Measurements from ENCODE around the gene NBPF3. TPM values are rescaled to one million over a fixed set of nuclear protein-coding genes. Genes with fewer than 3 reads are reported as not detected.
"Not testable (repeated sequence)": the region's sequence is repeated elsewhere in the genome, so short reads cannot be mapped to it uniquely, and the experiment has no call there.

The NBPF3 gene
- total RNA-seq, 1 donor from 2014 or later: 17.5 TPM

DNA sequence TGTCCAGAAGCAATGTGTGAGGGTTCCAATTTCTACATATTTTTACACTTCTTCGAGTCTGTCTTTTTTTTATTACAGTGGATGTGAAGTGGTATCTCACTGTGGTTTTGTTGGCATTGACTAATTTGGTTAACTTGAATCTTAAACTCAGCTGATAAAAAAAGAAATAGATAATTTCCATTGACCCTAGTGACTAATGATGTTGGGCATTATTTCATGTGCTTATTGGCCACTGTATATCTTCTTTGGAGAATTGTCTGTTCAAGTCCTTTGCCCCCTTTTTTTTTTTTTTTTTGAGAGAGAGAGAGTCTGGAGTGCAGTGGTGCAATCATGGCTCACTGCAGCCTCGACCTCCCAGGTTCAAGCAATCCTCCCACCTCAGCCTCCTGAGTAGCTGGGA is 33.3 kb upstream of the NBPF3 start:
- TF ChIP-seq, protein P1, sequence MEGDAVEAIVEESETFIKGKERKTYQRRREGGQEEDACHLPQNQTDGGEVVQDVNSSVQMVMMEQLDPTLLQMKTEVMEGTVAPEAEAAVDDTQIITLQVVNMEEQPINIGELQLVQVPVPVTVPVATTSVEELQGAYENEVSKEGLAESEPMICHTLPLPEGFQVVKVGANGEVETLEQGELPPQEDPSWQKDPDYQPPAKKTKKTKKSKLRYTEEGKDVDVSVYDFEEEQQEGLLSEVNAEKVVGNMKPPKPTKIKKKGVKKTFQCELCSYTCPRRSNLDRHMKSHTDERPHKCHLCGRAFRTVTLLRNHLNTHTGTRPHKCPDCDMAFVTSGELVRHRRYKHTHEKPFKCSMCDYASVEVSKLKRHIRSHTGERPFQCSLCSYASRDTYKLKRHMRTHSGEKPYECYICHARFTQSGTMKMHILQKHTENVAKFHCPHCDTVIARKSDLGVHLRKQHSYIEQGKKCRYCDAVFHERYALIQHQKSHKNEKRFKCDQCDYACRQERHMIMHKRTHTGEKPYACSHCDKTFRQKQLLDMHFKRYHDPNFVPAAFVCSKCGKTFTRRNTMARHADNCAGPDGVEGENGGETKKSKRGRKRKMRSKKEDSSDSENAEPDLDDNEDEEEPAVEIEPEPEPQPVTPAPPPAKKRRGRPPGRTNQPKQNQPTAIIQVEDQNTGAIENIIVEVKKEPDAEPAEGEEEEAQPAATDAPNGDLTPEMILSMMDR (IDR thresholded peaks at IDR 0.05; ENCODE audit: unreplicated experiment): no peak
- no peak for DNase-seq (ENCODE audit: low spot score in 2 of 2, unreplicated experiment in 2 of 2)
- H3K27ac Mint-ChIP-seq: no peak overlapping the region
- H3K4me1 Mint-ChIP-seq: no peaks in the 10 kb centered on the region
- no peaks in the 10 kb centered on the region for H3K36me3 Mint-ChIP-seq
- H3K9me3 Mint-ChIP-seq: no peaks in the 10 kb centered on the region
- peaks cover 23% of the 10 kb centered on the region for H3K27me3 Mint-ChIP-seq (ENCODE audit: low read depth)
- H3K4me3 Mint-ChIP-seq: no peak overlapping the region

DNA sequence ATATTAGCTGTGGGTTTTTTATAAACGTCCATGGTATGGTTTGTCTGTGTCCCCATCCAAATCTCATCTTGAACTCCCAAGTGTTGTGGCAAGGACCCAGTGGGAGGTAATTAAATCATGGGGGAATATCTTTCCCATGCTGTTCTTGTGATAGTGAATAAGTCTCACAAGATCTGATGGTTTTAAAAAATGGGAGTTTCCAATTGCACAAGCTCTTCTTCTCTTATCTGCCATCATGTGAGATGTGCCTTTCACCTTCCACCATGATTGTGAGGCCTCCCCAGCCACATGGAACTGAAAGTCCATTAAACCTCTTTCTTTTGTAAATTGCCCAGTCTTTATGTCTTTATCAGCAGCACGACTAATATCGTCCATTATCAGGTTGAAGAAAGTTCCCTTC is 30.0 kb upstream of the NBPF3 start:
- H3K4me3 Mint-ChIP-seq; H3K36me3 Mint-ChIP-seq; DNase-seq (ENCODE audit: low spot score in 2 of 2, unreplicated experiment in 2 of 2); H3K9me3 Mint-ChIP-seq; H3K4me1 Mint-ChIP-seq; H3K27ac Mint-ChIP-seq: not testable (repeated sequence)
- peaks cover 40% of the 10 kb centered on the region for H3K27me3 Mint-ChIP-seq (ENCODE audit: low read depth)

DNA sequence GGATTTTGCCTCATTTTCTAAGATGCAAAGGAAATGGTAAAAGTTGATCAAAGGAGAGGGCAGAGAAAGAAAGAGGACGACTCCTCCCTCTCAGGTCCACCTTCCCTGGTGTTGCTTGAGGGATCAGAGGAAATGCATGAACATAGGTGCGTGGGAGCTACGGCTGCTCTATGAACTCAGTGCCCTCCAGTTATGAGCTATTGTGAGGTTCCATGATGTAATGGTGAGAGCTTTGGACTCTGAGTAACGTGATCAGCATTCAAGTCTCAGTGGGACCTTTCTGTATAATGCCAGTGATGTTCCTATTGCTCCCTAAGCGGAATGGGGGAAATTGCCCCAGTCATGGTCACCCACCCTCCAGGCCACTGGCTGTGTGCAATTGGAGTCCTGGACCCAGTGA is 25.9 kb upstream of the NBPF3 start:
- no peak overlapping the region for H3K27ac Mint-ChIP-seq
- DNase-seq (ENCODE audit: low spot score in 2 of 2, unreplicated experiment in 2 of 2): no peak
- peaks cover 65% of the 10 kb centered on the region for H3K27me3 Mint-ChIP-seq (ENCODE audit: low read depth)
- no peaks in the 10 kb centered on the region for H3K36me3 Mint-ChIP-seq
- TF ChIP-seq, protein P1 (IDR thresholded peaks at IDR 0.05; ENCODE audit: unreplicated experiment): no peak
- H3K4me3 Mint-ChIP-seq: no peak overlapping the region
- no peaks in the 10 kb centered on the region for H3K4me1 Mint-ChIP-seq
- H3K9me3 Mint-ChIP-seq: no peaks in the 10 kb centered on the region

GRCh38 chr1:21420378-21420777 is 19.6 kb upstream of the NBPF3 start:
- H3K36me3 Mint-ChIP-seq; H3K4me1 Mint-ChIP-seq; H3K4me3 Mint-ChIP-seq; H3K9me3 Mint-ChIP-seq; H3K27ac Mint-ChIP-seq; DNase-seq (ENCODE audit: low spot score in 2 of 2, unreplicated experiment in 2 of 2): not testable (repeated sequence)
- peaks cover 66% of the 10 kb centered on the region for H3K27me3 Mint-ChIP-seq (ENCODE audit: low read depth)

- H3K4me1 Mint-ChIP-seq; H3K36me3 Mint-ChIP-seq; DNase-seq (ENCODE audit: low spot score in 2 of 2, unreplicated experiment in 2 of 2); H3K27ac Mint-ChIP-seq; H3K9me3 Mint-ChIP-seq; H3K4me3 Mint-ChIP-seq: not testable (repeated sequence)
- H3K27me3 Mint-ChIP-seq (ENCODE audit: low read depth): peaks cover 65% of the 10 kb centered on the region
Observed at GRCh38 chr1:21421307-21421706, 18.6 kb upstream of the NBPF3 start.

DNA sequence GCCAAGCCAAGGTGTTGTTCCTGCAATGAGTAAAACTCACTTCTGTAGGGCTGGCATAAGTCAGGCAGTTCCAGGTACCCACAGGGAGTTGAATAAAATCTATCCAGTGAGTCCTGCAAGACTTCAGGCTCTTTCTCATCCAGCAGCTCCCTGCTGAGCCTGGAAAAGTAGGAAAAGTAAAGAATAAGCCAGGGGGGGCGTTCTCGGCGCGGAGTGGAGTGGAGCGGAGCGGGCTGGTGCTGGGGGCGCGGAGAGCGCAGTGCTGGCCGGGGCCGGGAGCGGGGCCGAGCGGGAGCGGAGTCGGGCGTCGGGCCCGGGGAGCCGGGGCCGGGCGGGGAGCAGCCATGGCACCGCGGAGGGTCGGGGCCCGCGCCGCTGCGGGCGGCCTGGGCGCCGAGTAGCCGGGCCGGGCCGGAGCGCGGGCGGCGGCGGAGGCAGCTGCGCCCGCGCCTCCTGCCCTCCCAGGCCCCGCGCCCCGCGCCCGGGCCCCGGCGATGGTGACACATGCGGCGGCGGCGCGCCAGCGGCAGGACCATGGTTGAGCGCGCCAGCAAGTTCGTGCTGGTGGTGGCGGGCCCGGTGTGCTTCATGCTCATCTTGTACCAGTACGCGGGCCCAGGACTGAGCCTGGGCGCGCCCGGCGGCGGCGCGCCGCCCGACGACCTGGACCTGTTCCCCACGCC is 12.0 kb upstream of the NBPF3 start:
- H3K9me3 Mint-ChIP-seq; H3K27ac Mint-ChIP-seq; DNase-seq (ENCODE audit: low spot score in 2 of 2, unreplicated experiment in 2 of 2); H3K36me3 Mint-ChIP-seq; H3K4me1 Mint-ChIP-seq: not testable (repeated sequence)
- Mint-ChIP-seq H3K4me3 (peak overlapping the region; percentile 71), H3K27me3 (ENCODE audit: low read depth) (peaks cover 51% of the 10 kb centered on the region)

GRCh38 chr1:21428481-21429073 is 11.4 kb upstream of the NBPF3 start:
- H3K9me3 Mint-ChIP-seq; H3K36me3 Mint-ChIP-seq; H3K4me1 Mint-ChIP-seq; H3K27ac Mint-ChIP-seq; DNase-seq (ENCODE audit: low spot score in 2 of 2, unreplicated experiment in 2 of 2); H3K4me3 Mint-ChIP-seq: not testable (repeated sequence)
- H3K27me3 Mint-ChIP-seq (ENCODE audit: low read depth): peaks cover 50% of the 10 kb centered on the region

DNA sequence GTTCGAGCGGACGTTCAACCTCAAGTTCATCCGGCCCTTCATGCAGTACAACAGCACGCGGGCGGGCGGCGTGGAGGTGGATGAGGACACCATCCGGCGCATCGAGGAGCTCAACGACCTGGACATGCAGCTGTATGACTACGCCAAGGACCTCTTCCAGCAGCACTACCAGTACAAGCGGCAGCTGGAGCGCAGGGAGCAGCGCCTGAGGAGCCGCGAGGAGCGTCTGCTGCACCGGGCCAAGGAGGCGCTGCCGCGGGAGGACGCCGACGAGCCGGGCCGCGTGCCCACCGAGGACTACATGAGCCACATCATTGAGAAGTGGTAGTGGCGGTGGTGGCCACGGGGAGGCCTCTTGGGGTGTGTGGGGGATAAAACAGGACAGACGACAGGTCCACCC is 10.7 kb upstream of the NBPF3 start:
- H3K9me3 Mint-ChIP-seq; DNase-seq (ENCODE audit: low spot score in 2 of 2, unreplicated experiment in 2 of 2); H3K36me3 Mint-ChIP-seq; H3K27ac Mint-ChIP-seq; H3K4me1 Mint-ChIP-seq; H3K4me3 Mint-ChIP-seq: not testable (repeated sequence)
- peaks cover 47% of the 10 kb centered on the region for H3K27me3 Mint-ChIP-seq (ENCODE audit: low read depth)

DNA sequence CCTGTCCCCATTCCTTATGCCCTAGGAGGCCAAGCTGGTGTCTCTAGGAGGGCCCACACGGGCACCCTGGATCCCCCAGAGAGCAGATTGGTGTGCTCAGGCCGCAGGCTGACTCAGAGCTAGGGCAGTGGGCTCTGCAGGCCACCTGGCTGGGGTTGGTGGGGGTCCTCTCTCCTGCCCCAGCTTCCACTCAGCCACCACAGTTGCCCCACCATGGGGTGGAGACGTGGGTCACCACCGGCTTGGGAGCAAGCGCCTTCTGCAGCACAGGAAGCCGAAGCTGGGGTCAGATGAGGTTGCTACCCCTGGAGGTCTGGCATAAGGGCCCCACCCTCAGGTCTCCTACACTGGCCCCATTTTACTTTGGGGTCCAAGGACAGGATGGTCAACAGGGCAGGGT is 9.1 kb upstream of the NBPF3 start:
- not testable (repeated sequence) for H3K4me3 Mint-ChIP-seq; H3K9me3 Mint-ChIP-seq; H3K27ac Mint-ChIP-seq; DNase-seq (ENCODE audit: low spot score in 2 of 2, unreplicated experiment in 2 of 2); H3K36me3 Mint-ChIP-seq; H3K4me1 Mint-ChIP-seq
- H3K27me3 Mint-ChIP-seq (ENCODE audit: low read depth): peaks cover 40% of the 10 kb centered on the region

All from mesothelial cell of epicardium (in vitro differentiated cells).